HG02970 (cell line): ENCODE measurements around the gene ITSN1.
"Not testable (repeated sequence)": the region's sequence is repeated elsewhere in the genome, so short reads cannot be mapped to it uniquely, and the experiment has no call there.

ENCODE experiments used
- ATAC-seq: cut with Tn5 transposase; IDR thresholded peaks from one replicate; pipeline ENCODE4 v1.9.1; 2021; ENCODE audit warnings: mild to moderate bottlenecking, moderate library complexity, moderate number of reproducible peaks; ENCODE audit not compliant: unreplicated experiment, low FRiP score

The ITSN1 gene

GRCh38 chr21:33904041-33904440 lies 261.7 kb downstream of the ITSN1 start:
- ATAC-seq: no peak

GRCh38 chr21:33908760-33909159 lies 266.5 kb downstream of the ITSN1 start:
- ATAC-seq: no peak

DNA sequence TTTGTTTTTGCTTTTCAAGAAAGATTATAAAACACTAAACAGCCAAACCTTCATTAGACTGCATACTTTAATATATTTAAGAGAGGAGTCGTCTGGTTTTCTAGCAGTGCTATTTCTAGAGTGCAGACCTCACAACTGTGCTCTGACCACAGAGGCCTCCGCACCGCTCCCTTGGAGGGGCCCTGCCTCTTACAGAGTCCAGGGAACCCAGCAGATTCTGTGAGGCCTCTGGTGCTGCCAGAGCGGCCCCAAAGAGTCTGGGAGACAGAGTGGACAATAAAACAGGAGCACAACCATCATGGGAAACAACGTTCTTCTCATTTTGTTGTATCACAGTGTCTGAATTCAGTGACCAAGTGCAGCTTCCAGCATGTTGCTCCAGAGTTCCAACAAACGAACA lies 267.5 kb downstream of the ITSN1 start:
- no peak for ATAC-seq

GRCh38 chr21:33914188-33914587 lies 271.9 kb downstream of the ITSN1 start:
- no peak for ATAC-seq

DNA sequence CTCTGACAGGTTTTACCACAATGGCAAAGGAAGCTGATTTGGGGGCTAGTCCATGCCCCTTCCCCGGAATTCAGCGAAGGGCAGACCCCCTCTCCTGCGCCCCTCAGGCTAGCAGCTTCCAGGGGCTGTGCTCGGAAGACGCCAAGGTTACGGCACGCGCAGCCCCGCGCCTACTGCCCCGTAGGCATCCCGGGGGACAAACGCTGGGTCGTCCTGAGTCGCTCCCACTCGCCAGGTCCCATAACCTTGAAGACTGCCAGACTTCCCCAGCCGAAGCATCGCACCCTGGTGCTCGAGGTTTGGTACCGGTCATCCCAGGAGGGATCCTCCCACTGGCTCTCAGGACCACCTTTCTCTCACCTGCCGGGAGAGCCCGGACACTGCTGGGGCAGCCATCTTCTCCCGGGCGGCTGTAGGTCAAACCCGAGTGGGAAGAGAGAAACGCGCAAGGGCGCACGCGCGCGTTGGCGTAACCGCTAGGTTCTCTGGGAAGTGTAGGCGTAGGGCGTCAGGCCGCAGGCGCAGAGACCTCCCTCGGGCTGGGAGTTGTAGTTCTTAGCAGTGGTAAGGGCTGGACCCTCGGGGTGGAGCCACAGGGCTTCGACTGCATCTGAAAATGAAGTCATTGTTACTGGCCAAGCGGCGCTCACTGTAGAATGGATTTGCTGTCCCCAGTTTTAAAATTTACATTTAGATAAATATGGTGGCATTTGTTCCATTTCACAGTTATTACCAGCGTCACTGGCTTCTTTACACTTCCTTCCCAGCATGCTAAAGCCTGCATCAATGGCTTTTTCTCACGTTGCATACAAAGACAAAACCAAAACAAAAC lies 273.3 kb downstream of the ITSN1 start, which contains the start of gene ATP5PO:
Gene ATP5PO (minus strand): TSS at position 437 of the 832 bp plus-strand sequence. CDS start 41 bp downstream, at position 396.
- peak; percentile 98 for ATAC-seq

DNA sequence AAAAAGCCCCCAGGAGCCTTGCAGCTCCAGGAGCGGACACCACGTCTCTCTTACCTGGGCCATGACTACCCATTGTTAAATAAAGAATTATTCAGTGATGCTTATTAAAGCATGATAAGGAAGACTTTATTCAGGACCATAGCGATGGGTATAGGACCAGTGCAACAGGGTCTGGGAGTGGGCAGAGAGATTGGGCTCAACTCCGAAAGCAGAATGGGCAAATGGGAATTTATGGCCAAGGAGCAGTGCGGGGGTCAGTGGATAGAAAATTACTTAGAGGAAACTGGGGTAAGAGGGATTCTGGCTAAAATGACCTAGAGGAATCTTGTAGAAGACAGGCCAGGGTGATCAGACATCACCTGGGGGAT lies 273.9 kb downstream of the ITSN1 start:
- peak; percentile 15 for ATAC-seq

- ATAC-seq: no peak
These were observed 275.1 kb downstream of the ITSN1 start for GRCh38 chr21:33917421-33917820.

- no peak for ATAC-seq
These were observed 281.9 kb downstream of the ITSN1 start for GRCh38 chr21:33924079-33924765.

GRCh38 chr21:33924766-33925100 lies 282.4 kb downstream of the ITSN1 start:
- no peak for ATAC-seq

- not testable (repeated sequence) for ATAC-seq
These were observed 283.9 kb downstream of the ITSN1 start for GRCh38 chr21:33926248-33926647.

DNA sequence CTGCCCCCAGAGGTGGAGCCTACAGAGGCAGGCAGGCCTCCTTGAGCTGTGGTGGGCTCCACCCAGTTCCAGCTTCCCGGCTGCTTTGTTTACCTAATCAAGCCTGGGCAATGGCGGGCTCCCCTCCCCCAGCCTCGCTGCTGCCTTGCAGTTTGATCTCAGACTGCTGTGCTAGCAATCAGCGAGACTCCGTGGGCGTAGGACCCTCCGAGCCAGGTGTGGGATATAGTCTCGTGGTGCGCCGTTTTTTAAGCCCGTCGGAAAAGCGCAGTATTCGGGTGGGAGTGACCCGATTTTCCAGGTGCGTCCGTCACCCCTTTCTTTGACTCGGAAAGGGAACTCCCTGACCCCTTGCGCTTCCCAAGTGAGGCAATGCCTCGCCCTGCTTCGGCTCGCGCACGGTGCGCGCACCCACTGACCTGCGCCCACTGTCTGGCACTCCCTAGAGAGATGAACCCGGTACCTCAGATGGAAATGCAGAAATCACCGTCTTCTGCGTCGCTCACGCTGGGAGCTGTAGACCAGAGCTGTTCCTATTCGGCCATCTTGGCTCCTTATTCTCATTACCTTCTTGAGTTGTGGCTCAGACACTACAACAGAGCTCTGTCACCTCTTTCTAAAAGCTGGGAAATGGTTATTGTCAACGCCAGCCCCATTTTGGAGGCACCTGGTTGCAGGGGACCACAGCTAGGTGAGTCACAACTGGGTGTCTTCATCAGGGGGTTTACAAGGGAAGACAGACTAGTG lies 288.9 kb downstream of the ITSN1 start:
- not testable (repeated sequence) for ATAC-seq

DNA sequence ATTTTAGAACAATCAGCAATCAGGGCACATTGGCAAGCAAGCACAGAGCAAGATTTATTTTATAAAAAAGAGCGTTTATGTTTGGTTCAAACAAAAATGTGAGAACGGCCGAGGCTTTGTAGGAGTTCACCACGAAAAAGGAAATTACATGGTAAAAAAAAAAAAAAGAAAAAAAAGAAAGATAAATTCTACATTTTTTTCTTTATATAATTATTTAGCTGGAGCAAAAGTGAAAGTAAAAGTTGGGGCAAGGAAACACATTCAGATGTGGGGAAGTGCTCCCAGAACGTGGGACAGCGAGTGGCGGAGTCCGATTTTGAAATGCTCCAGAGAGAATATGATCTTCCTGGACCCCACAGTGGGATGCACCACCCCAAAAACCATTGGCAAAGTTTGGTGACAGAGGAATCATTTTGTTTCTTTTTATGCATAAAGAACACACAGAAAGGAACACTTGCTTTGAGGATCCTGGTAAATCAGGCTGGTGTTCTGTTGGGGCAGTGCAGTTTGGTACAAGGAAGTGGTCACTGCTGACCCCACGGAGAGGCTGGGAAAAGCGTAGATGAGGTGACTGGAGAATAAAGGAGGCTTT lies 289.6 kb downstream of the ITSN1 start:
- no peak for ATAC-seq

DNA sequence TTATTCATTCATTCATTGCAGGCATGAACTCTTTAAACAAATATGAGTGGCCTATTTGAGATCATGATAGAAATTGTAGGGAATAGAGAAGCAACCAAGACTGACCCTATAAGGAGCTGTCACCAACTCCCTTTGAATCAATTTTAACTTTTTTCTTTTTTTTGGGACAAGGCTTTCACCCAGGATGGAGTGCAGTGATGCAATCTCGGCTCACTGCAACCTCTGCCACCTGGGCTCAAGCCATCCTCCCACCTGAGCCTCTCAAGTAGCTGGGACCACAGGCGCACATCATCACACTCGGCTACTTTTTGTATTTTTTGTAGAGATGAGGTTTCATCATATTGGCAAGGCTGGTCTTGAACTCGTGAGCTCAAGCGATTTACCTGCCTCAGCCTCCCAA lies 290.4 kb downstream of the ITSN1 start:
- no peak for ATAC-seq

DNA sequence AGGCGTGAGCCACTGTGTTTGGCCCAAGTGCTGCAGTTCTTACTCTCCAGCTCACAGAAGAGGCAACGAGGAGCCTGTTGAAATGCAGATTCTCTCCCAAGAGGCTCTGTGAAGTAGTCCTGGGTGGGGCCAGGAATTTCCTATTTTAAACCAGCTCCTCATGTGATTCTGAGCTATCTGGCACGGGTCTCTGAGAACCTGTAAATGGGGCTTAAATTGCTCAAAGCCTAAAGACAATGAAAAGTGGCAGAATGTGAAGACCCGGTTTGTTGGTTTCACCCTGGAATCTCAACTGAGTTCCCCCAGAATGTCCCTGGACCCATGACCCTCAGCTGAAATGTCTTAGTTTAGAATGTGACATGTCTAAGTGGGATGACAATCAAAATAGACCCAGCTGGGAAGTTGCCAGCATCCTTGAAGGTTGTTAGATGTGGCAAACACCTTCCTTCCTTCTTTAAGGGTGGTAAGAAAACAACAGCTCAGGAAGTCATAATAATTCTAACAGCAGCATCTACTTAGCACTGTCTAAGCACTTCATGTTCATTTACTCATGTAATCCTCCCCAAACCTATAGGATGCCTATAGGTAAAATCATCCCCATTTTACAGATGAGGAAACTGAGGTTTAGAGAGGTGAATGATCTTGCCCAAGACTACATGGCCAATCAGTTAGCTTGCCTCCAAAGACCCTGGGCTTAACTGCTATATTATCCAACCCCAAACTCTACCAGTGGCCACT lies 294.2 kb downstream of the ITSN1 start:
- no peak for ATAC-seq

GRCh38 chr21:33937146-33937545 lies 294.8 kb downstream of the ITSN1 start:
- no peak for ATAC-seq

GRCh38 chr21:33937931-33938339 lies 295.6 kb downstream of the ITSN1 start:
- ATAC-seq: no peak

GRCh38 chr21:33938381-33938780 lies 296.1 kb downstream of the ITSN1 start:
- ATAC-seq: no peak

GRCh38 chr21:33939226-33939625 lies 296.9 kb downstream of the ITSN1 start:
- ATAC-seq: no peak

DNA sequence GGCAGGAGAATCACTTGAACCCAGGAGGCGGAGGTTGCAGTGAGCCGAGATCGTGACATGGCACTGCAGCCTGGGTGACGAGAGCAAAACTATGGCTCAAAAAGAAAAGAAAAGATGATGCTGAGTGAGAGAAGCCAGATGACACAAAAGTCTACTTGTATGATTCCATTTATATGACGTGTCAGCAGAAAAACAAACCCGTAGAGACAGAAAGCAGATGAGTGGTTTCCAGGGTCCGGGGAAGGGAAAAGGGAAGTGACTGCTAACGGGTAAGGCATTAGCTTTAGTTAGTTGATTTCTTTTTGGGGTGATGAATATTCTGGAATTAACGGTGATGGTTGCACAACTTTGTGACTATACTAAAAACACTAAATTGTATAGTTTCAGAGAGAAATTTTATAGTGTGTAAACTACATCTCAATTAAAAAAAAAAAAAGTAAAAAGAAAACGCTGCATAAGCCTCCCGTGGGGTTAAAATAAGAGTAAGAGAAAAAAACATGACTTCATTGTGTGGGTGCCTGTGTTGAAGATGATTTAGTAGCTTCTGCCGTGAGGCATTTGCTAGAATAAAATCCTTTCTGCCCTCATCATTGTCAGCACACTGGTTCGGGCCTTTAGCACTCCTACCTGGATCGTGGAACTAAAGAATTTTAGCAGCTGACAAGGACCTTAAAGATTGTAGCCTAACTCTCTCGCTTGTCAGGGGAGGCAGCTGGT lies 298.0 kb downstream of the ITSN1 start:
- no peak for ATAC-seq

DNA sequence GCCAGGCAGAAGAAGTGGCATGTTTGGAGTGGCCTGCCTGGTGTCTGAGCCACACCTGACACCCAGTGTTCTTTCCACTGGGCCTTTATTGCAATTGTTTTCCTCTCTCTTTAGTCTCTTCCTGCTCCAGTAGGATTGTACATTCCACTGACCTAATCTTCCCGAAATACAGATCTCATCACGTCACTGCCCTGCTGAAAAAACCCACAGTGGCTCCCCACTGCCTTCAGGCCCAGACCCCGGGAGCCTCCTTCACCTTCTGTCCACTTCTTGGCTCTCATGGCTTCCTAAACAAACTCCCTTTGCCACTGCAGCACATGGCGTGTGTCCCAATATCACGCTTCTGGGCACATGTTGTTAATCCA lies 298.6 kb downstream of the ITSN1 start:
- no peak for ATAC-seq
